Endothelial cell (in vitro differentiated cells): ENCODE measurements around the gene CFAP410. TPM values are rescaled to one million over a fixed set of nuclear protein-coding genes. Genes with fewer than 3 reads are reported as not detected.
A peak's percentile ranks its signal among the peaks of the same experiment; 100 is the strongest.

Experiments used
- DNase-seq: peaks from one replicate; pipeline ENCODE4 v3.0.0; 2021; ENCODE audit warnings: low spot score
- H3K27ac Mint-ChIP-seq: one replicate; pipeline ENCODE4 v1.8.0; 2021; ENCODE audit warnings: mixed read lengths, inconsistent platforms; ENCODE audit not compliant: unreplicated experiment
- H3K27me3 Mint-ChIP-seq: one replicate; pipeline ENCODE4 v1.8.0; 2021; ENCODE audit warnings: mild to moderate bottlenecking, moderate library complexity, mixed read lengths, inconsistent platforms; ENCODE audit not compliant: unreplicated experiment
- H3K36me3 Mint-ChIP-seq: one replicate; pipeline ENCODE4 v1.8.0; 2021; ENCODE audit warnings: mild to moderate bottlenecking, low read depth, mixed read lengths, inconsistent platforms; ENCODE audit not compliant: unreplicated experiment
- H3K4me1 Mint-ChIP-seq: one replicate; pipeline ENCODE4 v1.8.0; 2021; ENCODE audit warnings: mild to moderate bottlenecking, mixed read lengths, inconsistent platforms; ENCODE audit not compliant: unreplicated experiment
- H3K4me3 Mint-ChIP-seq: one replicate; pipeline ENCODE4 v1.8.0; 2021; ENCODE audit warnings: mild to moderate bottlenecking, mixed read lengths, inconsistent platforms; ENCODE audit not compliant: unreplicated experiment
- H3K9me3 Mint-ChIP-seq: one replicate; pipeline ENCODE4 v1.8.0; 2021; ENCODE audit warnings: mixed read lengths, inconsistent platforms; ENCODE audit not compliant: unreplicated experiment
- total RNA-seq: library from RNA; stranded (reverse); fragmentation: NEBNext Ultra II Directional; extraction: Animal tissue kit (Norgen Biotek cat#: 25700); gene quantifications from one replicate; pipeline ENCODE4 v1.2.1, GENCODE V29; 2021; ENCODE audit not compliant: unreplicated experiment
- TF ChIP-seq, protein P1 (sequence below): fragments of 200-600 bp; sonication (generic); IDR thresholded peaks from one replicate; pipeline ENCODE4 v1.5.0; 2021; ENCODE audit warnings: antibody characterized with exemption; ENCODE audit not compliant: unreplicated experiment

CFAP410 gene
- total RNA-seq, 1 donor from 2014 or later: 12.2 TPM

DNA sequence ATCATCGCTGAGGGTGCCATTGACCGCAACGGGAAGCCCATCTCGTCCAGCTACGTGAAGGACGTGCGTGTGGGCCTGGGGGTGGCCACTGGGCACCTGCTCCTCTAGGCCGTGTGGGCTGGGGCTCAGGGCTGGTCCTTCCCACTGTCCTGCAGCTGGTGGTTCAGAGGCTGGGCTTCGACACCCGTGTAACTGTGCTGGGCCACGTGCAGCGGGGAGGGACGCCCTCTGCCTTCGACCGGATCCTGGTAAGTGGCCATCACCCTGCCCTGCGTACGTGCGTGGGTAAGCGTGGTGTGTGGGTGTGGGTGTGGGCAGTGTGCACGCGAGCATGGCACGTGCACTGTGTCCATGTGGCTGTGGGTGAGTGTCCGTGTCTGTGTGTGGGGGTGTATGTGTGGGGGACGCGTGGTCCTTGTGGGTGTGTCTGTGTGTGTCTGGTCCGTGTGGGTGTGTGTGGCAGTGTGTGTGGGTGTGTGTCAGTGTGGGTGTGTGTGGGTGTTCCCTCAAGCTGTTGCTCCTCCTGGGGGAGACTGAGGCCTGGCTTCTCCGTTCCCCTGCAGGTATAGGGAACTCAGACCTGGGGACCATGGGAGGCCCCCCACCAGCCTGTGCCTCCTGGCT is 22.8 kb downstream of the CFAP410 start:
- H3K36me3 Mint-ChIP-seq: peaks cover under 1% of the 10 kb centered on the region
- H3K4me1 Mint-ChIP-seq: no peaks in the 10 kb centered on the region
- H3K27ac Mint-ChIP-seq: no peak overlapping the region
- no peak for DNase-seq
- no peaks in the 10 kb centered on the region for H3K9me3 Mint-ChIP-seq
- H3K4me3 Mint-ChIP-seq: peak overlapping the region; percentile 56
- H3K27me3 Mint-ChIP-seq: peaks cover 5% of the 10 kb centered on the region
- TF ChIP-seq, protein P1, sequence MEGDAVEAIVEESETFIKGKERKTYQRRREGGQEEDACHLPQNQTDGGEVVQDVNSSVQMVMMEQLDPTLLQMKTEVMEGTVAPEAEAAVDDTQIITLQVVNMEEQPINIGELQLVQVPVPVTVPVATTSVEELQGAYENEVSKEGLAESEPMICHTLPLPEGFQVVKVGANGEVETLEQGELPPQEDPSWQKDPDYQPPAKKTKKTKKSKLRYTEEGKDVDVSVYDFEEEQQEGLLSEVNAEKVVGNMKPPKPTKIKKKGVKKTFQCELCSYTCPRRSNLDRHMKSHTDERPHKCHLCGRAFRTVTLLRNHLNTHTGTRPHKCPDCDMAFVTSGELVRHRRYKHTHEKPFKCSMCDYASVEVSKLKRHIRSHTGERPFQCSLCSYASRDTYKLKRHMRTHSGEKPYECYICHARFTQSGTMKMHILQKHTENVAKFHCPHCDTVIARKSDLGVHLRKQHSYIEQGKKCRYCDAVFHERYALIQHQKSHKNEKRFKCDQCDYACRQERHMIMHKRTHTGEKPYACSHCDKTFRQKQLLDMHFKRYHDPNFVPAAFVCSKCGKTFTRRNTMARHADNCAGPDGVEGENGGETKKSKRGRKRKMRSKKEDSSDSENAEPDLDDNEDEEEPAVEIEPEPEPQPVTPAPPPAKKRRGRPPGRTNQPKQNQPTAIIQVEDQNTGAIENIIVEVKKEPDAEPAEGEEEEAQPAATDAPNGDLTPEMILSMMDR: no peak

DNA sequence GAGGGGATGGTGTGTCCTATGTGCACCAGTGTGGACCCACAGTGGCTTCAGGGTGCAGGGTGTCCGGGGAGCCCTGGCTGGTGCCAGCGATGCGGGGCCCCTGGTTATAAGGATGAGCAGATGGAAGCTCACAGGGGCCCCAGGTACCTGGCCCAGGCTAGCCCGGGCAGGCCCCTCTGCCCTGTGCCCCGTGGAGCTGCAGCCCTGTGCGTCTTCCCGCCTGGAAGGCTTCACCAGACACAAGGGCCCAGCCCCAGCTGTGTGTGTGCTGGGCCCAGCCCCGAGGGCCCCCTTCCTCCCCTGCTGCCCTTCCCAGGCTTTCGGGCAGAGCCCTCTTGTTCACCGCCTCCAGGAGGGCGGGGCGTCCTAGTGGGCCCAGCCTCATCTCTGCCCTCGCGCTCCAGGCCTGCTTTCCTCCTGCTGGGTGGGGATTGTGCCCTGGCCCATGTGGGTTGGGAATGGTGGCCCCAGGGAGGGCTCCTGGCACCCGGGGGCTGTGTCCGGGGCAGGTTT is 23.4 kb downstream of the CFAP410 start:
- Mint-ChIP-seq H3K27ac (no peak overlapping the region), H3K9me3 (no peaks in the 10 kb centered on the region), H3K36me3 (peaks cover 7% of the 10 kb centered on the region), H3K4me1 (no peaks in the 10 kb centered on the region), H3K27me3 (peaks cover 11% of the 10 kb centered on the region), H3K4me3 (no peak overlapping the region)
- TF ChIP-seq, protein P1: no peak
- DNase-seq: no peak

DNA sequence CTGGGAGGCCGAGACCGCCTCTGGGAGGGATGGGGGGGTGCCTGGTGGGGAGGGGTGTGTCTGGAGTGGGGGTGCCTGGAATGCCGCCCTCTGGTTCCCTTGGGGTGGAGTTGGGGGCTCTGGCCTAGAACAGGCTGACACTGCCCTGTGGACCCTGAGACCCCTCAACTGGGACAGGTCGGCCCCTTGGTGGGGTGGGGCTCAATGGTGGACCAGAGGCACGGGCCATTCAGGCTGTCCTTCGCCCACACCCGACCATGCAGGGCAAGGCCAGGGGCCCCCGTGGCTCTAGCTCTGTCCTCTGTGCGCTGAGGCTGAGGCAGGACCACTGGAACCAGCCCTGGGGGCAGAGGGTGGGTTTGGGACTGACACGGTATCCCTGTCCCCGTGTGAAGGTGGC is 24.6 kb downstream of the CFAP410 start:
- Mint-ChIP-seq H3K36me3 (peaks cover 7% of the 10 kb centered on the region), H3K27me3 (peaks cover 9% of the 10 kb centered on the region), H3K4me3 (no peak overlapping the region), H3K9me3 (no peaks in the 10 kb centered on the region), H3K27ac (no peak overlapping the region), H3K4me1 (no peaks in the 10 kb centered on the region)
- TF ChIP-seq, protein P1: no peak
- DNase-seq: no peak

GRCh38 chr21:44314128-44314527 is 25.1 kb downstream of the CFAP410 start:
- Mint-ChIP-seq H3K27me3 (peaks cover 9% of the 10 kb centered on the region), H3K36me3 (peaks cover 7% of the 10 kb centered on the region), H3K4me3 (no peak overlapping the region), H3K9me3 (no peaks in the 10 kb centered on the region), H3K4me1 (no peaks in the 10 kb centered on the region), H3K27ac (no peak overlapping the region)
- no peak for DNase-seq
- TF ChIP-seq, protein P1: no peak

GRCh38 chr21:44313451-44313850 is 25.7 kb downstream of the CFAP410 start:
- Mint-ChIP-seq H3K4me3 (no peak overlapping the region), H3K27me3 (peaks cover 12% of the 10 kb centered on the region), H3K27ac (no peak overlapping the region), H3K4me1 (no peaks in the 10 kb centered on the region), H3K9me3 (no peaks in the 10 kb centered on the region), H3K36me3 (peaks cover 7% of the 10 kb centered on the region)
- TF ChIP-seq, protein P1: no peak
- DNase-seq: no peak
